Progenitor cell of endocrine pancreas (in vitro differentiated cells): ENCODE data around the gene CDH1. TPM values are rescaled to one million over a fixed set of nuclear protein-coding genes. Genes with fewer than 3 reads are reported as not detected.
"Not testable (repeated sequence)": the region's sequence is repeated elsewhere in the genome, so short reads cannot be mapped to it uniquely, and the experiment has no call there.

Experiments used
- DNase-seq: peaks from one replicate; pipeline ENCODE4 v3.0.0; 2021; ENCODE audit warnings: low spot score; ENCODE audit not compliant: unreplicated experiment
- H3K27ac Mint-ChIP-seq: 2 replicates; pipeline ENCODE4 v1.8.0; 2021; ENCODE audit warnings: mild to moderate bottlenecking, moderate library complexity, mixed read lengths
- H3K27me3 Mint-ChIP-seq: 2 replicates; pipeline ENCODE4 v1.8.0; 2021; ENCODE audit warnings: mixed read lengths
- H3K36me3 Mint-ChIP-seq: 2 replicates; pipeline ENCODE4 v1.8.0; 2022; ENCODE audit warnings: mixed read lengths; ENCODE audit not compliant: insufficient read depth
- H3K4me1 Mint-ChIP-seq: 2 replicates; pipeline ENCODE4 v1.8.0; 2021; ENCODE audit warnings: low read depth, mixed read lengths
- H3K4me3 Mint-ChIP-seq: 2 replicates; pipeline ENCODE4 v1.8.0; 2021; ENCODE audit warnings: low read depth, mild to moderate bottlenecking, moderate library complexity, mixed read lengths
- H3K9me3 Mint-ChIP-seq: 2 replicates; pipeline ENCODE4 v1.8.0; 2021; ENCODE audit warnings: low read depth, mixed read lengths
- CTCF ChIP-seq: fragments of 200-600 bp; sonication (generic); IDR thresholded peaks from one replicate; pipeline ENCODE4 v1.5.0; 2021; ENCODE audit warnings: antibody characterized with exemption, mild to moderate bottlenecking; ENCODE audit not compliant: unreplicated experiment
- total RNA-seq: library from RNA; stranded (reverse); gene quantifications from 2 replicates; pipeline ENCODE4 v1.2.1, GENCODE V29; 2021

Gene CDH1
- total RNA-seq, 1 donor from 2014 or later: 586 TPM

- no peaks in the 10 kb centered on the region for H3K9me3 Mint-ChIP-seq
- no peaks in the 10 kb centered on the region for H3K27me3 Mint-ChIP-seq
- no peak overlapping the region for H3K4me3 Mint-ChIP-seq
- no peak for DNase-seq
- H3K36me3 Mint-ChIP-seq: peaks cover 20% of the 10 kb centered on the region
- peaks cover 38% of the 10 kb centered on the region for H3K4me1 Mint-ChIP-seq
- H3K27ac Mint-ChIP-seq: peak overlapping the region; percentile 65
- TF ChIP-seq CTCF: no peak
Measured at GRCh38 chr16:68784721-68785120, 47.6 kb downstream of the CDH1 start.

GRCh38 chr16:68785715-68786114 is 48.6 kb downstream of the CDH1 start:
- H3K4me1 Mint-ChIP-seq: peaks cover 40% of the 10 kb centered on the region
- no peak for DNase-seq
- peak overlapping the region; percentile 97 for H3K27ac Mint-ChIP-seq
- H3K4me3 Mint-ChIP-seq: no peak overlapping the region
- no peak for TF ChIP-seq CTCF
- H3K27me3 Mint-ChIP-seq: no peaks in the 10 kb centered on the region
- no peaks in the 10 kb centered on the region for H3K9me3 Mint-ChIP-seq
- peaks cover 20% of the 10 kb centered on the region for H3K36me3 Mint-ChIP-seq

- H3K27me3 Mint-ChIP-seq: no peaks in the 10 kb centered on the region
- peak overlapping the region; percentile 5 for H3K4me3 Mint-ChIP-seq
- TF ChIP-seq CTCF: no peak
- peaks cover 21% of the 10 kb centered on the region for H3K36me3 Mint-ChIP-seq
- no peaks in the 10 kb centered on the region for H3K9me3 Mint-ChIP-seq
- peaks cover 39% of the 10 kb centered on the region for H3K4me1 Mint-ChIP-seq
- peak; percentile 18 for DNase-seq
- H3K27ac Mint-ChIP-seq: peak overlapping the region; percentile 97
Measured at GRCh38 chr16:68786685-68787418, 49.8 kb downstream of the CDH1 start.

- DNase-seq, H3K9me3 Mint-ChIP-seq, H3K27me3 Mint-ChIP-seq, H3K4me3 Mint-ChIP-seq: not testable (repeated sequence)
- Mint-ChIP-seq H3K36me3 (peaks cover 21% of the 10 kb centered on the region), H3K4me1 (peaks cover 39% of the 10 kb centered on the region), H3K27ac (peak overlapping the region; percentile 97)
Measured at GRCh38 chr16:68787419-68787807, 50.3 kb downstream of the CDH1 start.

GRCh38 chr16:68790130-68790761 is 53.2 kb downstream of the CDH1 start:
- Mint-ChIP-seq H3K36me3 (peaks cover 14% of the 10 kb centered on the region), H3K4me1 (peaks cover 41% of the 10 kb centered on the region), H3K27ac (peak overlapping the region; percentile 96), H3K27me3 (no peaks in the 10 kb centered on the region), H3K9me3 (no peaks in the 10 kb centered on the region), H3K4me3 (peak overlapping the region; percentile 29)
- no peak for DNase-seq
- no peak for TF ChIP-seq CTCF

GRCh38 chr16:68790944-68791343 is 53.9 kb downstream of the CDH1 start:
- Mint-ChIP-seq H3K9me3 (no peaks in the 10 kb centered on the region), H3K4me3 (no peak overlapping the region), H3K27ac (peak overlapping the region; percentile 96), H3K36me3 (peaks cover 10% of the 10 kb centered on the region), H3K27me3 (no peaks in the 10 kb centered on the region), H3K4me1 (peaks cover 37% of the 10 kb centered on the region)
- TF ChIP-seq CTCF: no peak
- no peak for DNase-seq
